K562 (cell line): ENCODE measurements around the gene PNKD. TPM values are rescaled to one million over a fixed set of nuclear protein-coding genes. Genes with fewer than 3 reads are reported as not detected.

ENCODE experiments used
- BCL6 ChIP-seq: fragments of 250-450 bp; sonication (Bioruptor Pico); IDR thresholded peaks from 2 replicates; pipeline ENCODE4 v1.4.0; 2020
- GATAD2B ChIP-seq: fragments of 450-650 bp; IDR thresholded peaks from 2 replicates; pipeline ENCODE4 v1.6.1; 2017; ENCODE audit warnings: mild to moderate bottlenecking, borderline replicate concordance
- HMG20A ChIP-seq: fragments of 450-650 bp; formaldehyde crosslinking; conservative IDR thresholded peaks from 2 replicates; pipeline ENCODE4 v1.4.0; 2020; ENCODE audit warnings: mild to moderate bottlenecking, mixed read lengths
- KLF1 ChIP-seq: fragments of 450-650 bp; IDR thresholded peaks from 2 replicates; pipeline ENCODE4 v1.6.1; 2016; ENCODE audit warnings: missing genetic modification characterization, missing compliant biosample characterization
- SIN3A ChIP-seq, 2 experiments: fragments of 150-350 bp in 1 of 2; IDR thresholded peaks; 2 replicates each; pipeline ENCODE4 v1.6.1; 2011 to 2016; ENCODE audit warnings: borderline replicate concordance in 2 of 2, low read depth in 2 of 2, low read length in 2 of 2, mild to moderate bottlenecking in 2 of 2, moderate library complexity in 2 of 2; ENCODE audit not compliant: control insufficient read depth in 1 of 2
- SNIP1 ChIP-seq: fragments of 450-650 bp; IDR thresholded peaks from 2 replicates; pipeline ENCODE4 v1.7.1; 2017; ENCODE audit warnings: low read depth, mild to moderate bottlenecking
- ZNF12 ChIP-seq: sonication (generic); formaldehyde crosslinking; IDR thresholded peaks from 2 replicates; pipeline ENCODE4 v1.4.0; 2020; ENCODE audit warnings: mild to moderate bottlenecking, missing genetic modification reagents
- ZNF140 ChIP-seq: fragments of 250-450 bp; sonication (Bioruptor Pico); IDR thresholded peaks from 2 replicates; pipeline ENCODE4 v1.8.0; 2021; ENCODE audit warnings: moderate library complexity, mild to moderate bottlenecking, inconsistent platforms
- ZNF24 ChIP-seq: fragments of 450-650 bp; IDR thresholded peaks from 2 replicates; pipeline ENCODE4 v1.6.1; 2016
- polyA plus RNA-seq, 8 experiments: library from polyadenylated mRNA; depleted of rRNA in 4 of 8; stranded (reverse) in 5 of 8; unstranded in 3 of 8; fragments of >200 nt; fragmentation: Nextera tagmentation in 2 of 8; fragmentation: Illumina TruSeq in 1 of 8; extraction: Ambion mirVana in 2 of 8; extraction: Trizol in 1 of 8; gene quantifications; 2 replicates each; pipeline versions ENCODE4 v1.2.1 to v1.2.3, GENCODE V29; 2011 to 2014; ENCODE audit warnings: inconsistent platforms in 1 of 8, missing spikeins in 1 of 8
- total RNA-seq, 7 experiments: library from RNA; depleted of rRNA in 6 of 7; stranded (reverse); fragments of >200 nt in 6 of 7; fragmentation: Illumina TruSeq in 2 of 7; extraction: Trizol in 2 of 7; gene quantifications; 2 replicates each; pipeline versions ENCODE4 v1.2.1 to v1.2.3, GENCODE V29; 2011 to 2021; ENCODE audit warnings: low replicate concordance in 1 of 7
- TF ChIP-seq, protein P1 (sequence below): fragments of 200-800 bp; sonication (Bioruptor generic); IDR thresholded peaks from 2 replicates; pipeline ENCODE4 v1.6.1; 2016; ENCODE audit warnings: missing genetic modification characterization, missing compliant biosample characterization
- TF ChIP-seq, protein P2 (sequence below): fragments of 450-650 bp; formaldehyde crosslinking; conservative IDR thresholded peaks from 2 replicates; pipeline ENCODE4 v1.4.0; 2022; ENCODE audit warnings: mild to moderate bottlenecking, missing genetic modification characterization

The PNKD gene
- total and polyA plus RNA-seq, 9 of the 15 experiments (the other 6 are each of a cell fraction or from before 2014, with no cell fraction given): 26.0 to 105 (median 60.1) TPM

GRCh38 chr2:218395826-218396687, 125.7 kb downstream of the PNKD start (continued):
- TF ChIP-seq, protein P1, sequence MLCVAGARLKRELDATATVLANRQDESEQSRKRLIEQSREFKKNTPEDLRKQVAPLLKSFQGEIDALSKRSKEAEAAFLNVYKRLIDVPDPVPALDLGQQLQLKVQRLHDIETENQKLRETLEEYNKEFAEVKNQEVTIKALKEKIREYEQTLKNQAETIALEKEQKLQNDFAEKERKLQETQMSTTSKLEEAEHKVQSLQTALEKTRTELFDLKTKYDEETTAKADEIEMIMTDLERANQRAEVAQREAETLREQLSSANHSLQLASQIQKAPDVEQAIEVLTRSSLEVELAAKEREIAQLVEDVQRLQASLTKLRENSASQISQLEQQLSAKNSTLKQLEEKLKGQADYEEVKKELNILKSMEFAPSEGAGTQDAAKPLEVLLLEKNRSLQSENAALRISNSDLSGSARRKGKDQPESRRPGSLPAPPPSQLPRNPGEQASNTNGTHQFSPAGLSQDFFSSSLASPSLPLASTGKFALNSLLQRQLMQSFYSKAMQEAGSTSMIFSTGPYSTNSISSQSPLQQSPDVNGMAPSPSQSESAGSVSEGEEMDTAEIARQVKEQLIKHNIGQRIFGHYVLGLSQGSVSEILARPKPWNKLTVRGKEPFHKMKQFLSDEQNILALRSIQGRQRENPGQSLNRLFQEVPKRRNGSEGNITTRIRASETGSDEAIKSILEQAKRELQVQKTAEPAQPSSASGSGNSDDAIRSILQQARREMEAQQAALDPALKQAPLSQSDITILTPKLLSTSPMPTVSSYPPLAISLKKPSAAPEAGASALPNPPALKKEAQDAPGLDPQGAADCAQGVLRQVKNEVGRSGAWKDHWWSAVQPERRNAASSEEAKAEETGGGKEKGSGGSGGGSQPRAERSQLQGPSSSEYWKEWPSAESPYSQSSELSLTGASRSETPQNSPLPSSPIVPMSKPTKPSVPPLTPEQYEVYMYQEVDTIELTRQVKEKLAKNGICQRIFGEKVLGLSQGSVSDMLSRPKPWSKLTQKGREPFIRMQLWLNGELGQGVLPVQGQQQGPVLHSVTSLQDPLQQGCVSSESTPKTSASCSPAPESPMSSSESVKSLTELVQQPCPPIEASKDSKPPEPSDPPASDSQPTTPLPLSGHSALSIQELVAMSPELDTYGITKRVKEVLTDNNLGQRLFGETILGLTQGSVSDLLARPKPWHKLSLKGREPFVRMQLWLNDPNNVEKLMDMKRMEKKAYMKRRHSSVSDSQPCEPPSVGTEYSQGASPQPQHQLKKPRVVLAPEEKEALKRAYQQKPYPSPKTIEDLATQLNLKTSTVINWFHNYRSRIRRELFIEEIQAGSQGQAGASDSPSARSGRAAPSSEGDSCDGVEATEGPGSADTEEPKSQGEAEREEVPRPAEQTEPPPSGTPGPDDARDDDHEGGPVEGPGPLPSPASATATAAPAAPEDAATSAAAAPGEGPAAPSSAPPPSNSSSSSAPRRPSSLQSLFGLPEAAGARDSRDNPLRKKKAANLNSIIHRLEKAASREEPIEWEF (CRISPR knock-in tag): no peak
- TF ChIP-seq KLF1: no peak
- TF ChIP-seq, protein P2, sequence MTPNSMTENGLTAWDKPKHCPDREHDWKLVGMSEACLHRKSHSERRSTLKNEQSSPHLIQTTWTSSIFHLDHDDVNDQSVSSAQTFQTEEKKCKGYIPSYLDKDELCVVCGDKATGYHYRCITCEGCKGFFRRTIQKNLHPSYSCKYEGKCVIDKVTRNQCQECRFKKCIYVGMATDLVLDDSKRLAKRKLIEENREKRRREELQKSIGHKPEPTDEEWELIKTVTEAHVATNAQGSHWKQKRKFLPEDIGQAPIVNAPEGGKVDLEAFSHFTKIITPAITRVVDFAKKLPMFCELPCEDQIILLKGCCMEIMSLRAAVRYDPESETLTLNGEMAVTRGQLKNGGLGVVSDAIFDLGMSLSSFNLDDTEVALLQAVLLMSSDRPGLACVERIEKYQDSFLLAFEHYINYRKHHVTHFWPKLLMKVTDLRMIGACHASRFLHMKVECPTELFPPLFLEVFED: no peak
- TF ChIP-seq HMG20A (CRISPR knock-in tag): no peak
- TF ChIP-seq SIN3A (IDR thresholded peaks at IDR 0.05; ENCODE audit: borderline replicate concordance in 2 of 2, control insufficient read depth in 1 of 2, low read depth in 2 of 2, low read length in 2 of 2): peak; percentile 26 to 29; a peak in 2 of 4 replicates
- no peak for TF ChIP-seq ZNF24
- peak; percentile 97 for TF ChIP-seq SNIP1
- TF ChIP-seq GATAD2B: peak; percentile 55; the same call in 1 of the 2 replicates
- TF ChIP-seq ZNF12: no peak; the same call in 1 of the 2 replicates
- TF ChIP-seq ZNF140 (CRISPR knock-in tag): no peak
- no peak for TF ChIP-seq BCL6
